ENCODE measurements around the gene CNTF.

The CNTF gene

DNA sequence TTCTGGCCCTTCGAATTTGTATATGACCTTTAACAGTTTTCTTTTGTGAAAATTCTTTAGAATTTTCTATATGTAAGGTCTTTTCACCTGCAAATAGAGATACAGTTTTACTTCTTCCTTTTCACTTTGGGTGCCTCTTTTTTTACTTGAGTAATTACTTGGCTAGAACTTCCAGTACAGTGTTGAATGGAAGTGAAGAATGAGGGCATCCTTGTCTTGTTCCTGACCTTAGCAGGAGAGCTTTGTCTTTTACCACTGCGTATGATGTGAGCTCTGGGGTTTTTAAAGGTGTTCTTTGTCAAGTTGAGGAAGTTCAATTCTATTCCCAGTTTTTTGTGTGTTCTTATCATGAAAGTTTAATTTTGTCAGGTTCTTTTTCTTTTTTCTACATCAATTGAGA lies 22.0 kb upstream of the CNTF start:
- Histone ChIP-seq H3K27ac (ENCODE audit: insufficient read depth in 1 of 2, low read depth in 1 of 2, low read length in 2 of 2, poor library complexity in 1 of 2, severe bottlenecking in 2 of 2) (no peak overlapping the region), H3K4me1 (ENCODE audit: control extremely low read depth in 1 of 4, control insufficient read depth in 4 of 4, insufficient read depth in 4 of 4, low read length in 3 of 4) (peaks cover 0 to 14% (median 5%) of the 10 kb centered on the region in 4 experiments), H3K4me3 (ENCODE audit: control insufficient read depth in 1 of 7, extremely low read depth in 1 of 7, insufficient read depth in 4 of 7, low read depth in 2 of 7, low read length in 6 of 7) (no peak overlapping the region), H3K36me3 (ENCODE audit: control insufficient read depth in 4 of 4, insufficient read depth in 4 of 4, low read length in 3 of 4) (peaks cover 0 to 17% (median 8%) of the 10 kb centered on the region in 4 experiments), H3K27me3 (replicated peaks in 2 of 5; ENCODE audit: control insufficient read depth in 4 of 5, insufficient read depth in 5 of 5, low read length in 4 of 5) (no peaks in the 10 kb centered on the region), H3K9me3 (ENCODE audit: control extremely low read depth in 1 of 5, control insufficient read depth in 4 of 5, insufficient read depth in 2 of 5, low read depth in 1 of 5, low read length in 4 of 5) (no peaks in the 10 kb centered on the region)
- WGBS (ENCODE audit: insufficient coverage) = 71% methylated on average over 1 of the region's 2 CpGs
- CTCF ChIA-PET = interaction anchor here (1.5 to 1.6 kb wide), 2 partner anchors 17 to 30 kb away, joined by 3 to 6 read pairs; no protein-coding TSS in a partner anchor
- DNase-seq = no peak
- POLR2A ChIA-PET = no interaction called here

GRCh38 chr11:58606930-58607714 lies 15.3 kb upstream of the CNTF start:
- Histone ChIP-seq H3K27me3 (replicated peaks in 2 of 5; ENCODE audit: control insufficient read depth in 4 of 5, insufficient read depth in 5 of 5, low read length in 4 of 5) (no peaks in the 10 kb centered on the region), H3K4me1 (ENCODE audit: control extremely low read depth in 1 of 4, control insufficient read depth in 4 of 4, insufficient read depth in 4 of 4, low read length in 3 of 4) (peaks cover 0 to 5% (median 0%) of the 10 kb centered on the region in 4 experiments), H3K9me3 (ENCODE audit: control extremely low read depth in 1 of 5, control insufficient read depth in 4 of 5, insufficient read depth in 2 of 5, low read depth in 1 of 5, low read length in 4 of 5) (no peaks in the 10 kb centered on the region), H3K4me3 (ENCODE audit: control insufficient read depth in 1 of 7, extremely low read depth in 1 of 7, insufficient read depth in 4 of 7, low read depth in 2 of 7, low read length in 6 of 7) (no peak overlapping the region), H3K27ac (ENCODE audit: insufficient read depth in 1 of 2, low read depth in 1 of 2, low read length in 2 of 2, poor library complexity in 1 of 2, severe bottlenecking in 2 of 2) (no peak overlapping the region), H3K36me3 (ENCODE audit: control insufficient read depth in 4 of 4, insufficient read depth in 4 of 4, low read length in 3 of 4) (peaks cover 5 to 38% (median 25%) of the 10 kb centered on the region in 4 experiments)
- ChIA-PET CTCF (interaction anchor here (0.6 to 1.7 kb wide), 5 partner anchors 9 to 48 kb away, joined by 3 to 5 read pairs (median 4); no protein-coding TSS in a partner anchor), POLR2A (no interaction called here)
- DNase-seq = no peak
- WGBS (ENCODE audit: insufficient coverage) = no CpG with 5 or more reads among the region's 4 CpGs

DNA sequence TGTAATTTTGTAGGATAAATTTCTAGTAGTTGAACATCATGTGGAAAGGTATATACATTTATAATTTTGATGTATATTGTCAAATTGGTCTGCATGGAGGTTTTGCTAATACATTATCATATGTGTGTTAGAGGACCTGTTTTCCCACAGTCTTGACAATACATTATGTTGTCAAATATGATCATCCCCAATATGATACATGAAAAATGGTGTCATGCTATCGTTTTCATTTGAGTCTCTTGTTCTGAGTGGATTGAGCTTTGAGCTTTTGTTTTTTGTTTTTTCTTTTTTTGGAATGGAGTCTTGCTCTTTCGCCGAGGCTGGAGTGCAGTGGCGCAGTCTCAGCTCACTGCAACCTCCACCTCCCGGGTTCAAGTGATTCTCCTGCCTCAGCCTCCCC lies 14.1 kb upstream of the CNTF start:
- ChIA-PET POLR2A (interaction anchor here (0.7 kb wide), 1 partner anchor 350 kb away, joined by 4 read pairs; no protein-coding TSS in a partner anchor), CTCF (interaction anchor here (0.8 to 1.0 kb wide), 4 partner anchors 9 to 44 kb away, joined by 3 to 4 read pairs (median 3); no protein-coding TSS in a partner anchor)
- no peak for DNase-seq
- WGBS (ENCODE audit: insufficient coverage) = 100% methylated on average over 1 of the region's 5 CpGs
- no peaks in the 10 kb centered on the region for H3K9me3 ChIP-seq (ENCODE audit: control extremely low read depth in 1 of 5, control insufficient read depth in 4 of 5, insufficient read depth in 2 of 5, low read depth in 1 of 5, low read length in 4 of 5)
- no peaks in the 10 kb centered on the region for H3K27me3 ChIP-seq (replicated peaks in 2 of 5; ENCODE audit: control insufficient read depth in 4 of 5, insufficient read depth in 5 of 5, low read length in 4 of 5)
- peaks cover 0 to 5% (median 0%) of the 10 kb centered on the region in 4 experiments for H3K4me1 ChIP-seq (ENCODE audit: control extremely low read depth in 1 of 4, control insufficient read depth in 4 of 4, insufficient read depth in 4 of 4, low read length in 3 of 4)
- no peak overlapping the region for H3K27ac ChIP-seq (ENCODE audit: insufficient read depth in 1 of 2, low read depth in 1 of 2, low read length in 2 of 2, poor library complexity in 1 of 2, severe bottlenecking in 2 of 2)
- H3K4me3 ChIP-seq (ENCODE audit: control insufficient read depth in 1 of 7, extremely low read depth in 1 of 7, insufficient read depth in 4 of 7, low read depth in 2 of 7, low read length in 6 of 7) = no peak overlapping the region
- peaks cover 12 to 48% (median 30%) of the 10 kb centered on the region in 4 experiments for H3K36me3 ChIP-seq (ENCODE audit: control insufficient read depth in 4 of 4, insufficient read depth in 4 of 4, low read length in 3 of 4)

DNA sequence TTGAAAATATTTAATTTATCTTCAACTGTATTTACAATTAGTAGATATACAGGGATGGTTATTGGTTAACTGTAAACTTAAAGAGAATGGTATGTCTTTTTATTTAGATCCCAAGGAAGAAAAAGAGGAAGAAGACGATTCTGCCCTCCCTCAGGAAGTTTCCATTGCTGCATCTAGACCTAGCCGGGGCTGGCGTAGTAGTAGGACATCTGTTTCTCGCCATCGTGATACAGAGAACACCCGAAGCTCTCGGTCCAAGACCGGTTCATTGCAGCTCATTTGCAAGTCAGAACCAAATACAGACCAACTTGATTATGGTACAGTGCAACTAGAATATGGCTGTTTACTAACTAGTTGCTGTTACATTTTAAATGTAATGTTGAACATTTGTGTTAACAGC lies 12.7 kb upstream of the CNTF start:
- H3K4me1 ChIP-seq (ENCODE audit: control extremely low read depth in 1 of 4, control insufficient read depth in 4 of 4, insufficient read depth in 4 of 4, low read length in 3 of 4) = peaks cover 0 to 5% (median 0%) of the 10 kb centered on the region in 4 experiments
- no peaks in the 10 kb centered on the region for H3K9me3 ChIP-seq (ENCODE audit: control extremely low read depth in 1 of 5, control insufficient read depth in 4 of 5, insufficient read depth in 2 of 5, low read depth in 1 of 5, low read length in 4 of 5)
- no peak overlapping the region for H3K4me3 ChIP-seq (ENCODE audit: control insufficient read depth in 1 of 7, extremely low read depth in 1 of 7, insufficient read depth in 4 of 7, low read depth in 2 of 7, low read length in 6 of 7)
- H3K36me3 ChIP-seq (ENCODE audit: control insufficient read depth in 4 of 4, insufficient read depth in 4 of 4, low read length in 3 of 4) = peaks cover 23 to 49% (median 38%) of the 10 kb centered on the region in 4 experiments
- H3K27me3 ChIP-seq (replicated peaks in 2 of 5; ENCODE audit: control insufficient read depth in 4 of 5, insufficient read depth in 5 of 5, low read length in 4 of 5) = no peaks in the 10 kb centered on the region
- ChIA-PET CTCF (interaction anchor here (1.4 to 4.1 kb wide), 3 partner anchors 12 to 41 kb away, joined by 3 to 19 read pairs (median 4); no protein-coding TSS in a partner anchor), POLR2A (no interaction called here)
- peak in 1 of 3 donors; percentile 18 for DNase-seq
- WGBS (ENCODE audit: insufficient coverage) = 84% methylated on average over 8 of the region's 8 CpGs
- peak overlapping the region in 1 of 2 experiments; percentile 12 for H3K27ac ChIP-seq (ENCODE audit: insufficient read depth in 1 of 2, low read depth in 1 of 2, low read length in 2 of 2, poor library complexity in 1 of 2, severe bottlenecking in 2 of 2)

GRCh38 chr11:58613228-58613627 lies 9.2 kb upstream of the CNTF start:
- Histone ChIP-seq H3K27ac (ENCODE audit: insufficient read depth in 1 of 2, low read depth in 1 of 2, low read length in 2 of 2, poor library complexity in 1 of 2, severe bottlenecking in 2 of 2) (no peak overlapping the region), H3K36me3 (ENCODE audit: control insufficient read depth in 4 of 4, insufficient read depth in 4 of 4, low read length in 3 of 4) (peaks cover 40 to 82% (median 64%) of the 10 kb centered on the region in 4 experiments), H3K4me3 (ENCODE audit: control insufficient read depth in 1 of 7, extremely low read depth in 1 of 7, insufficient read depth in 4 of 7, low read depth in 2 of 7, low read length in 6 of 7) (no peak overlapping the region), H3K9me3 (ENCODE audit: control extremely low read depth in 1 of 5, control insufficient read depth in 4 of 5, insufficient read depth in 2 of 5, low read depth in 1 of 5, low read length in 4 of 5) (no peaks in the 10 kb centered on the region), H3K4me1 (ENCODE audit: control extremely low read depth in 1 of 4, control insufficient read depth in 4 of 4, insufficient read depth in 4 of 4, low read length in 3 of 4) (no peaks in the 10 kb centered on the region), H3K27me3 (replicated peaks in 2 of 5; ENCODE audit: control insufficient read depth in 4 of 5, insufficient read depth in 5 of 5, low read length in 4 of 5) (no peaks in the 10 kb centered on the region)
- 100% methylated on average over 1 of the region's 2 CpGs for WGBS (ENCODE audit: insufficient coverage)
- DNase-seq = no peak
- POLR2A ChIA-PET = no interaction called here
- CTCF ChIA-PET = interaction anchor here (0.7 to 4.1 kb wide), 3 partner anchors 16 to 45 kb away, joined by 3 to 19 read pairs (median 3); no protein-coding TSS in a partner anchor

DNA sequence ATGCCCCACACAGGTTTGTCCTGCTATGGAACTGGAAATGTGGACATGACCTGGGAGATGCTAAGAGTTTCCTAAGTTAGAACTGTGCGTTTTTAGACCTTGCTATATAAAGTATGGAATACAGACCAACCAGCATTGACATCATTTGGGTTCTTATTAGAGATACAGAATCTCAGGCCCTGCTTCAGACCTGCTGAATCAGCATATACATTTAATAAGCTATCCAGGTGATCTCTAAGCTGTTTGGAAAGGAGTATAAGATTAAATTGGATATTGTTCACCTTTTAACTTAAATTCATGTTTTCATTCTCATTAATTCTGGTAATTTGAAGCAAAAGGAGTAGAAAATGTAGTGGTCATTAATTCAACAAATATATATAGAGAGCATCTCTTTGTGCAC lies 6.9 kb upstream of the CNTF start:
- peaks cover 44 to 96% (median 76%) of the 10 kb centered on the region in 4 experiments for H3K36me3 ChIP-seq (ENCODE audit: control insufficient read depth in 4 of 4, insufficient read depth in 4 of 4, low read length in 3 of 4)
- H3K27me3 ChIP-seq (replicated peaks in 2 of 5; ENCODE audit: control insufficient read depth in 4 of 5, insufficient read depth in 5 of 5, low read length in 4 of 5) = no peaks in the 10 kb centered on the region
- ChIA-PET CTCF (no interaction called here), POLR2A (no interaction called here)
- H3K4me3 ChIP-seq (ENCODE audit: control insufficient read depth in 1 of 7, extremely low read depth in 1 of 7, insufficient read depth in 4 of 7, low read depth in 2 of 7, low read length in 6 of 7) = no peak overlapping the region
- no peak overlapping the region for H3K27ac ChIP-seq (ENCODE audit: insufficient read depth in 1 of 2, low read depth in 1 of 2, low read length in 2 of 2, poor library complexity in 1 of 2, severe bottlenecking in 2 of 2)
- WGBS (ENCODE audit: insufficient coverage) = 100% methylated on average over 1 of the region's 1 CpG
- DNase-seq = no peak
- no peaks in the 10 kb centered on the region for H3K9me3 ChIP-seq (ENCODE audit: control extremely low read depth in 1 of 5, control insufficient read depth in 4 of 5, insufficient read depth in 2 of 5, low read depth in 1 of 5, low read length in 4 of 5)
- H3K4me1 ChIP-seq (ENCODE audit: control extremely low read depth in 1 of 4, control insufficient read depth in 4 of 4, insufficient read depth in 4 of 4, low read length in 3 of 4) = no peaks in the 10 kb centered on the region

DNA sequence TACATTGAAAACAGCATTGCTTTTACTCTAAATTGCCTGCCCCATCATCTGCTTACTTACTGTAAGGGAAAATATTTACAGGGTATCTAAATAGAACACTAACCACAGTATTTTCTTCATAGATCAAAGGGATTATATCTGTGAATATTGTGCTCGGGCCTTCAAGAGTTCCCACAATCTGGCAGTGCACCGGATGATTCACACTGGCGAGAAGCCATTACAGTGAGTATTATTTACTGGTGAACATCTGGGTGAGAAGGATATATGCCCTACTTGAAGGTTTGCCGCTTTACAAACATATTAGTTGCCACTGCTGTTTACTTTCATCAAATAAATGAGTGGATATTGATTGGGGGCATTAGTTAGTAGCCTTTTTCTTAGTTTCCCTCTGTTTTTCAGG lies 5.9 kb upstream of the CNTF start:
- Histone ChIP-seq H3K27ac (ENCODE audit: insufficient read depth in 1 of 2, low read depth in 1 of 2, low read length in 2 of 2, poor library complexity in 1 of 2, severe bottlenecking in 2 of 2) (no peak overlapping the region), H3K27me3 (replicated peaks in 2 of 5; ENCODE audit: control insufficient read depth in 4 of 5, insufficient read depth in 5 of 5, low read length in 4 of 5) (no peaks in the 10 kb centered on the region), H3K4me1 (ENCODE audit: control extremely low read depth in 1 of 4, control insufficient read depth in 4 of 4, insufficient read depth in 4 of 4, low read length in 3 of 4) (no peaks in the 10 kb centered on the region), H3K9me3 (ENCODE audit: control extremely low read depth in 1 of 5, control insufficient read depth in 4 of 5, insufficient read depth in 2 of 5, low read depth in 1 of 5, low read length in 4 of 5) (no peaks in the 10 kb centered on the region), H3K36me3 (ENCODE audit: control insufficient read depth in 4 of 4, insufficient read depth in 4 of 4, low read length in 3 of 4) (peaks cover 44 to 92% (median 68%) of the 10 kb centered on the region in 4 experiments), H3K4me3 (ENCODE audit: control insufficient read depth in 1 of 7, extremely low read depth in 1 of 7, insufficient read depth in 4 of 7, low read depth in 2 of 7, low read length in 6 of 7) (no peak overlapping the region)
- ChIA-PET POLR2A (no interaction called here), CTCF (interaction anchor here (4.1 kb wide), 1 partner anchor 13 kb away, joined by 27 read pairs; no protein-coding TSS in a partner anchor)
- WGBS (ENCODE audit: insufficient coverage) = 100% methylated on average over 2 of the region's 4 CpGs
- DNase-seq = no peak
